ENCODE data around the gene SELENOW.
"Not testable (repeated sequence)": the region's sequence is repeated elsewhere in the genome, so short reads cannot be mapped to it uniquely, and the experiment has no call there.

SELENOW gene

DNA sequence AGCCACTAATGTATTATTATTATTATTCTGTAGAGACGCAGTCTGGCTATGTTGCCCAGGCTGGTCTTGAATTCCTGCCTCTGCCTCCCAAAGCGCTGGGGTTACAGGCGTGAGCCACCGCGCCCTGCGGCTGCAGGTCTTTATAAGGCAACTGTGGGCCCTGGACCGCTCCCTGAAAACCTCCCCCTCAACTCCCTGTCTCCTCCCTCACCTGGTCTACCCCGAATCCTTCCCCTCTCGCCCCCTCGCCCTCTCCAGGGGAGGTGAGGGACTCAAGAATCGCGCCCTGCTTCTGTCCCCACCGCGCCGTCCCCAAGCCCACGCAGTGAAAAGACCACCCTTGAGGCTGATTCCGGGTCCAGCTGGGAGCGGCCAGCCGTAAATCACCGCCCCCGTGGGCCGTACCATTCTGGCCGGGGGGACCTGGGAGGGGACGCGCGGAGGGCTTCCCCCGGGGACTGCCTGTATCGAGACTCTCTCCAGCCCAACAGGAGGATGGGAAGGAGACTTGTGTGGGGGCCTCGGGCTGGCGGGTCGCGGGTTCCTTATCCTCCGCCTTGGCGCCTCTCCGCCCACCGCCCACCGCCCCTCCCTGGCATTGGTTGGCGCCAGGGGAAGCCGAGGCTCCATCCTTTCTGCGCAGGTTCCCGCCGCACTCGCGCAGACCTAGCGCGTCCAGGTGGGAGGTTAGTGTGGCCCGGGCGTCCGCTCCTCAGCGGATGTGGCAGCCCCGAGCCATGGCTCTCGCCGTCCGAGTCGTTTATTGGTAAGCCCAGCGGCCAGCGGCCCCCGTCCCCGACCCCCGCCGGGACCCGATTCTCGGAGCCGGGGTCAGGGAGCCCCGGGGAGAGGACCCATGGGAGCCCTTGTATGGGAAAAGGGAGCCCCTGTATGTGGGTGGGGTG, at the start of gene SELENOW:
TSS of gene SELENOW (plus strand) at position 655 of the 905 bp plus-strand sequence. CDS start at position 738, 83 bp downstream.
- peak; percentile 53 to 60 for DNase-seq (ENCODE audit: low read depth in 2 of 2)

DNA sequence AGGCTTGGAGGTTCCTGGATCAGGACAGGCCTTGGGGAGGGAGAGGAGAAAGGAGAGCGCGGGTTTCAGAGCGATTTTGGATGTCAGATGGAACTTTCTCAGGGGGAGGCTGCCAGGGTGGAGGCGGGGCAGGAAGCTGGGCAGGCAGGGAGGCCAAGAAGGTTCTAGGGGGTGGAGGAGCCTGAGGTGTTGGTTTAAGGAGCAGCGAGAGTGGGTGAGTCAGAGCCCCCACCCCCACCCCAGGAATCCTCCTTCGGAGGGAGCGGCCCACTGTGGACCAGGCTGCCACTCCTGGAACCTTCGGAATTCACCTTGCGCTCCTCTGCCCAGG, 49.1 kb upstream of the SELENOW start:
- DNase-seq (ENCODE audit: low read depth in 2 of 2): no peak

DNA sequence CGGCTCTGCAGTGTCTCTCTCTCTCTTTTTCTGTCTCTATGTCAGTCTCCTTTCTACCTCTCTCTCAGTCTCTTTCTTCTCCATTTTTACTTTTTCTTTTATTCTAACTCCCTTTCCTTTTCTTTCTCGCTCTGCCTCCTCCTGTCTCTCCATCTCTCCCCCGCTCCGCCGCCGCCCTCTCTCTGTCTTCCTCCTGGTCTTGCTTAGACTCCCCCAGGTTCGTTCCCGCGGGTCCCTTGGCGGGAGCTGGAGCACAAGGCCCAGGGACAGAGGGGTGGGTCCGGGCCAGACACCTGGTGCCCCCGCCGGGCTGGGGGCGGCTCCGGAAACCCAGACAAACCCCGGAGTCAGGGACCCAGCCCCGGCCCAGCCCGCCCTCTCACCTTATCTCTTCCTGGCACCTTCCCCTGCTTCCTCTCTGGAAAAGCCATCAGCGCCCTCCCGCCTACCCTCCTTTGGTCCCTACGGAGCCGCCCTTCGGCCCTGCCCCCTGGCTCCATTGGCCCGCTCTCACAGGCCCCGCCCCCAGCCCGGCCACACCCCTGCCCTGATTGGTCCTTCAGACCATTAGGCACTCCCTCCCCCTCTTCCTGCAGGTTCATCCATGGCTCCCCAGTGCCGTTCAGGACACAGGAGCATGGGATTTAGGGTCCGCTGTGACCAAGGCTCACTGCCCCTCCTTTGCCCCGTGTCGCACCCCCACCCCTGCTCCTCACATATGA, 48.5 kb upstream of the SELENOW start:
- DNase-seq (ENCODE audit: low read depth in 2 of 2): no peak

- DNase-seq (ENCODE audit: low read depth in 2 of 2): no peak
These were observed 48.0 kb upstream of the SELENOW start for GRCh38 chr19:47730521-47730889.

DNA sequence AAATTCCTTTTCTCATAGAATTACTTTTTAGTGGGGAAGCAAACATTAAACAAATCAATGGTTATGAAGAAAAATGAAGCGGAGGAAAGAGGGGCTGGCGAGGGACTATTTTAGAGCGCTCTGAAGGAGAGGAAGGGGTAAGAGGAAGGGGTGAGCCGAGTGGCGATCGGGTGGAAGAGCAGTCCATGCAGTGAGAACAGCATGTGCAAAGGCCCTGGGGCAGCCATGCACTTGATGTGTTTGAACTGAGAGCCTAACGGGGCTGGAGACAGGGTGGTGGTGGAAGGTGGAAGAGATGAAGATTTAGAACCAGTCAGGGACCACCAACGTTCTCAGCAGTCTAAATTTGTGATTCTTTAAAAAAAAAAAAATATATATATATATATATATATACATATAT, 47.6 kb upstream of the SELENOW start:
- no peak for DNase-seq (ENCODE audit: low read depth in 2 of 2)

- no peak for DNase-seq (ENCODE audit: low read depth in 2 of 2)
These were observed 43.4 kb upstream of the SELENOW start for GRCh38 chr19:47735131-47735530.

DNA sequence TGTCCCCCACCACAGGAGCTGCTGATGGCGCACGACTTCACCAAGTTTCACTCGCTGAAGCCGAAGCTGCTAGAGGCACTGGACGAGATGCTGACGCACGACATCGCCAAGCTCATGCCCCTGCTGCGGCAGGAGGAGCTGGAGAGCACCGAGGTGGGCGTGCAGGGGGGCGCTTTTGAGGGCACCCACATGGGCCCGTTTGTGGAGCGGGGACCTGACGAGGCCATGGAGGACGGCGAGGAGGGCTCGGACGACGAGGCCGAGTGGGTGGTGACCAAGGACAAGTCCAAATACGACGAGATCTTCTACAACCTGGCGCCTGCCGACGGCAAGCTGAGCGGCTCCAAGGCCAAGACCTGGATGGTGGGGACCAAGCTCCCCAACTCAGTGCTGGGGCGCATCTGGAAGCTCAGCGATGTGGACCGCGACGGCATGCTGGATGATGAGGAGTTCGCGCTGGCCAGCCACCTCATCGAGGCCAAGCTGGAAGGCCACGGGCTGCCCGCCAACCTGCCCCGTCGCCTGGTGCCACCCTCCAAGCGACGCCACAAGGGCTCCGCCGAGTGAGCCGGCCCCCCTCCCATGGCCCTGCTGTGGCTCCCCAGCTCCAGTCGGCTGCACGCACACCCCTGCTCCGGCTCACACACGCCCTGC, 37.5 kb upstream of the SELENOW start:
- DNase-seq (ENCODE audit: low read depth in 2 of 2): no peak

GRCh38 chr19:47741544-47742140, 36.9 kb upstream of the SELENOW start:
- no peak for DNase-seq (ENCODE audit: low read depth in 2 of 2)

DNA sequence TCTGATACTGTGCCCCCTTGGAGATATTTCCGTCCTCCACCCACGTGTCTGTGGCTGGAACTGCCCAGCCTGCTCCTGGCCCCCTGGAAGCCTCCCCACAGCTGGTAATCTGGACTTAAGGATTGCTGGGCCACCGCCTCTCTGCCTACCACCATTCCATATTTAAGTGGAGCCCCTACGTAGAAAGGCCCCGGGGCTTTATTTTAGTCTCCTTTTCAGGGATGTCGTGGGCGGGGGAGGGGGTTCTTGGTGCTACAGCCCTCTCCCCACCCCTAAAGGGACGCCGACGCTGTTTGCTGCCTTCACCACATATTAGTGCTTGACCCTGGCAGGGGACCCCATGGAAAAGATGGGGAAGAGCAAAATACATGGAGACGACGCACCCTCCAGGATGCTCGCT, 35.9 kb upstream of the SELENOW start:
- DNase-seq (ENCODE audit: low read depth in 2 of 2): no peak

- DNase-seq (ENCODE audit: low read depth in 2 of 2): peak; percentile 96 to 98
These were observed 33.2 kb upstream of the SELENOW start, which contains the start of gene NOP53 for GRCh38 chr19:47745010-47745901. Gene NOP53 (plus strand): TSS chr19:47745546. CDS start chr19:47745560, 14 bp downstream.

DNA sequence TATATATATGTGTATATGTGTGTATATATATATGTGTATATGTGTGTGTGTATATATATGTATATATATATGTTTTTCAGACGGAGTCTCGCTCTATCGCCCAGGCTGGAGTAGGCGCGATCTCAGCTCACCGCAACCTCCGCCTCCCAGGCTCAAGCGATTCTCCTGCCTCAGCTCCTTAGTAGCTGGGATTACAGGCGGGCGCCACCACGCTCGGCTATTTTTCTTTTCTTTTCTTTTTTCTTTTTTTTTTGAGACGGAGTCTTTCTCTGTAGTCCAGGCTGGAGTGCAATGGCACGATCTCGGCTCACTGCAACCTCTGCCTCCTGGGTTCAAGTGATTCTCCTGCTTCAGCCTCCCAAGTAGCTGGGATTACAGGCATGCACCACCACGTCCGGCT, 32.4 kb upstream of the SELENOW start:
- DNase-seq (ENCODE audit: low read depth in 2 of 2): not testable (repeated sequence)

- no peak for DNase-seq (ENCODE audit: low read depth in 2 of 2)
These were observed 29.2 kb upstream of the SELENOW start for GRCh38 chr19:47749326-47749725.

GRCh38 chr19:47750752-47751151, 27.8 kb upstream of the SELENOW start:
- no peak for DNase-seq (ENCODE audit: low read depth in 2 of 2)

DNA sequence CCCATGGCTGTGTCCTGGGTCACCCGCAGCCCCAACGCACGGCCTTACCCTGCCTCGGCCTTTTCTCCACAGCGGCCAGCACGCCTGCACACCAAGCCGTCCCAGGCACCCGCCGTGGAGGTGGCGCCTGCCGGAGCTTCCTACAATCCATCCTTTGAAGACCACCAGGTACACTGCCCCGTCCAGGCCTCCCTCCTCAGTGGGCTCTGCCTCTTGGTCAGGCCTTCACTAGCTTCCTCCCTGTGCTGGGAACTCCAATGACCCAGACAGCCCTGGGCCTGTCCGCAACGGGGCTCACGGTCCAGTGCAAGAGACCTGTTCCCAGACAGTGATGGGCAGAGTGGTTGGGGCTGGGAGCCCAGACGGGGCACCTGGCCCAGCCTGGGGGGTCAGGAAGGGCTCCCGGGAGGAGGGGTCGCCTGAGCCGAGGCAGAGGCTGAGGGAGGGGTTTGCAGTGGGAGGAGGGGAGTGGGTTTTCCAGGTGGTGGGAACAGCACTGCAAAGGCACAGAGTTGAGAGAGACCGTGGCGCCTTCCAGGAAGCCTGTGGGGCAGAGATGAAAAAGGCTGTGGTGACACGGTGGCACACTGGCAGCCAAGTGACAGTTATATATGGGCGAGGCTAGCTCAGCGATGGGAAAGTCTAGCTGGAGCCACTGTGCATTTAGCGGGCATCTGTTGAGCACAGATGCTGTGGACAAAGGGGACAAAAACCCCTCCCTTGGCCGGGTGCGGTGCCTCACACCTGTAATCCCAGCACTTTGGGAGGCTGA, 25.9 kb upstream of the SELENOW start:
- no peak for DNase-seq (ENCODE audit: low read depth in 2 of 2)

DNA sequence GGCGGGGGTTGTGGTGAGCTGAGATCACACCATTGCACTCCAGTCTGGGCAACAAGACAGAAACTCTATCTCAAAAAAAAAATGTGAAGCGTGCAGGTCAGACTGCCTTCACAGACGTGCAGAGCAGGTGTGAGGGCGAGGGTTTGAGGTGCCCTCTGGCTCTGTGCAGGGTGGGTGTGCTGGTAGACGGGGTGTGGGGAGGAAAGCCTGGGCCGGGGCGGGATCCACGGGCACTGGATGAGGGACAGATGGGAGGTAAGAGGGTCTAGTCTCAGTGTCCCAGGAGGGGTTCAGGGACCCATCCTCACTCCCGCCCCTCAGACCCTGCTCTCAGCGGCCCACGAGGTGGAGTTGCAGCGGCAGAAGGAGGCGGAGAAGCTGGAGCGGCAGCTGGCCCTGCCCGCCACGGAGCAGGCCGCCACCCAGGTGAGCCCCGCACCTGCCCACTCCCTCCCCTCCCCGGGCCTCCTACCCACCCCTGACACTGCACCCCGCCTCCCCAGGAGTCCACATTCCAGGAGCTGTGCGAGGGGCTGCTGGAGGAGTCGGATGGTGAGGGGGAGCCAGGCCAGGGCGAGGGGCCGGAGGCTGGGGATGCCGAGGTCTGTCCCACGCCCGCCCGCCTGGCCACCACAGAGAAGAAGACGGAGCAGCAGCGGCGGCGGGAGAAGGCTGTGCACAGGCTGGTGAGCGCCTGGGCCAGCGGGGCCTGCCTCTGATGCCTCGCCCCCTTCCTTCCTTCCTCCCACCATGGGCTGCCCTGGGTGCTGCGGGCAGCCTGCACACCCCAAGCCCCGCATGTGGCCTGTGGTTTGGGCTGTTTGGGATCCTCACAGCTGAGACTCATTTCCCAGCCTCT, 24.1 kb upstream of the SELENOW start:
- no peak for DNase-seq (ENCODE audit: low read depth in 2 of 2)

GRCh38 chr19:47755065-47755761, 23.3 kb upstream of the SELENOW start:
- no peak for DNase-seq (ENCODE audit: low read depth in 2 of 2)

GRCh38 chr19:47755762-47756626, 22.5 kb upstream of the SELENOW start:
- DNase-seq (ENCODE audit: low read depth in 2 of 2): no peak

- no peak for DNase-seq (ENCODE audit: low read depth in 2 of 2)
These were observed 21.9 kb upstream of the SELENOW start for GRCh38 chr19:47756627-47756929.

Measured in stimulated activated CD8-positive, alpha-beta memory T cell treated with anti-CD3 and anti-CD28 coated beads, Interleukin-7, amount 100 ng/mL, for 1 hour (primary cell).